HEK293 (cell line): ENCODE results near the gene ICAM1.
A peak's percentile ranks its signal among the peaks of the same experiment; 100 is the strongest.

Experiments used
- CTCF ChIA-PET: fragments of 350-600 bp; formaldehyde crosslinking; extraction: SDS; loops from one replicate; lab custom pipeline; 2021; ENCODE audit warnings: antibody characterized with exemption; lab: Yijun Ruan, JAX
- POLR2A ChIA-PET: fragments of 300-600 bp; formaldehyde crosslinking; extraction: SDS; loops from one replicate; lab custom pipeline; 2020; ENCODE audit warnings: antibody characterized with exemption, inconsistent platforms; lab: Yijun Ruan, JAX
- H3K27ac ChIP-seq: fragments of 200-500 bp; sonication (Bioruptor generic); 2 replicates; pipeline ENCODE4 v1.5.1; 2014; ENCODE audit warnings: low read depth, low read length, control low read depth, inconsistent platforms; ENCODE audit errors: extremely low read depth
- H3K36me3 ChIP-seq, 2 experiments: fragments of 200-500 bp in 1 of 2; sonication (Bioruptor generic) in 1 of 2; 1 replicate in 1 of 2; 2 replicates in 1 of 2; pipeline ENCODE4 v1.5.1; 2014 to 2017; ENCODE audit warnings: inconsistent platforms in 2 of 2, low read length in 2 of 2; ENCODE audit not compliant: control insufficient read depth in 2 of 2, insufficient read depth in 1 of 2
- H3K4me1 ChIP-seq: fragments of 200-500 bp; sonication (Bioruptor generic); 2 replicates; pipeline ENCODE4 v1.5.1; 2014; ENCODE audit warnings: mild to moderate bottlenecking, low read length, inconsistent platforms; ENCODE audit not compliant: control insufficient read depth, insufficient read depth
- H3K4me3 ChIP-seq: 2 replicates; pipeline ENCODE4 v1.5.1; 2011; ENCODE audit warnings: low read depth, mild to moderate bottlenecking, control low read depth, low read length, moderate library complexity
- H3K9me3 ChIP-seq: fragments of 200-500 bp; sonication (Bioruptor generic); 2 replicates; pipeline ENCODE4 v1.5.1; 2014; ENCODE audit warnings: low read depth, low read length, inconsistent platforms; ENCODE audit not compliant: control insufficient read depth, insufficient read depth
- GLIS2 ChIP-seq: fragments of 450-650 bp; formaldehyde crosslinking; IDR thresholded peaks from 2 replicates; pipeline ENCODE4 v1.5.1; 2016; ENCODE audit warnings: missing biosample characterization, missing genetic modification characterization
- KLF1 ChIP-seq: fragments of 450-650 bp; formaldehyde crosslinking; IDR thresholded peaks from 2 replicates; pipeline ENCODE4 v1.5.1; 2016; ENCODE audit warnings: missing biosample characterization, missing genetic modification characterization
- MEIS1 ChIP-seq: sonication (generic); formaldehyde crosslinking; IDR thresholded peaks from 2 replicates; pipeline ENCODE4 v1.8.1; 2022; ENCODE audit warnings: missing genetic modification reagents, mild to moderate bottlenecking, borderline replicate concordance
- SCRT1 ChIP-seq: fragments of 450-650 bp; formaldehyde crosslinking; IDR thresholded peaks from 2 replicates; pipeline ENCODE4 v1.5.1; 2016; ENCODE audit warnings: missing biosample characterization, missing genetic modification characterization, borderline replicate concordance
- ZFHX2 ChIP-seq: fragments of 450-650 bp; formaldehyde crosslinking; conservative IDR thresholded peaks from 2 replicates; pipeline ENCODE4 v1.5.1; 2016; ENCODE audit warnings: missing biosample characterization, missing genetic modification characterization
- ZNF16 ChIP-seq: fragments of 450-650 bp; formaldehyde crosslinking; IDR thresholded peaks from 2 replicates; pipeline ENCODE4 v1.5.1; 2016; ENCODE audit warnings: low read depth, missing biosample characterization, missing genetic modification characterization
- ZNF341 ChIP-seq: fragments of 450-650 bp; formaldehyde crosslinking; IDR thresholded peaks from 2 replicates; pipeline ENCODE4; 2016; ENCODE audit warnings: low read depth, missing biosample characterization, missing genetic modification characterization
- ZNF350 ChIP-seq: fragments of 450-650 bp; formaldehyde crosslinking; IDR thresholded peaks from 2 replicates; pipeline ENCODE4 v1.5.0; 2017; ENCODE audit warnings: missing biosample characterization, mild to moderate bottlenecking, missing genetic modification characterization
- ZNF394 ChIP-seq: fragments of 450-650 bp; formaldehyde crosslinking; IDR thresholded peaks from 2 replicates; pipeline ENCODE4 v1.5.1; 2016; ENCODE audit warnings: missing biosample characterization, missing genetic modification characterization, mild to moderate bottlenecking, moderate library complexity, borderline replicate concordance
- ZNF473 ChIP-seq: fragments of 450-650 bp; formaldehyde crosslinking; IDR thresholded peaks from 2 replicates; pipeline ENCODE4 v1.5.1; 2017; ENCODE audit warnings: missing biosample characterization, missing genetic modification characterization
- ZNF514 ChIP-seq: fragments of 450-650 bp; formaldehyde crosslinking; IDR thresholded peaks from 2 replicates; pipeline ENCODE4 v1.5.1; 2016; ENCODE audit warnings: missing biosample characterization, missing genetic modification characterization
- ZNF549 ChIP-seq: fragments of 450-650 bp; IDR thresholded peaks from 2 replicates; pipeline ENCODE4 v1.5.1; 2018; ENCODE audit warnings: missing biosample characterization, missing genetic modification characterization, mild to moderate bottlenecking, inconsistent platforms, moderate library complexity
- ZNF600 ChIP-seq: fragments of 450-650 bp; formaldehyde crosslinking; IDR thresholded peaks from 2 replicates; pipeline ENCODE4 v1.5.1; 2016; ENCODE audit warnings: missing biosample characterization, missing genetic modification characterization
- ZNF785 ChIP-seq: fragments of 450-650 bp; formaldehyde crosslinking; IDR thresholded peaks from 2 replicates; pipeline ENCODE4 v1.5.1; 2016; ENCODE audit warnings: missing biosample characterization, missing genetic modification characterization
- TF ChIP-seq, protein P1 (sequence below): fragments of 450-650 bp; formaldehyde crosslinking; IDR thresholded peaks from 2 replicates; pipeline ENCODE4 v1.5.1; 2017; ENCODE audit warnings: missing biosample characterization, missing genetic modification characterization
- TF ChIP-seq, protein P2 (sequence below): fragments of 450-650 bp; formaldehyde crosslinking; IDR thresholded peaks from 2 replicates; pipeline ENCODE4 v1.5.1; 2016; ENCODE audit warnings: missing biosample characterization, missing genetic modification characterization
- TF ChIP-seq, protein P3 (sequence below): IDR thresholded peaks from 2 replicates; pipeline ENCODE4 v1.6.1; 2011; ENCODE audit warnings: mild to moderate bottlenecking, low read depth, low read length, borderline replicate concordance

The ICAM1 gene

DNA sequence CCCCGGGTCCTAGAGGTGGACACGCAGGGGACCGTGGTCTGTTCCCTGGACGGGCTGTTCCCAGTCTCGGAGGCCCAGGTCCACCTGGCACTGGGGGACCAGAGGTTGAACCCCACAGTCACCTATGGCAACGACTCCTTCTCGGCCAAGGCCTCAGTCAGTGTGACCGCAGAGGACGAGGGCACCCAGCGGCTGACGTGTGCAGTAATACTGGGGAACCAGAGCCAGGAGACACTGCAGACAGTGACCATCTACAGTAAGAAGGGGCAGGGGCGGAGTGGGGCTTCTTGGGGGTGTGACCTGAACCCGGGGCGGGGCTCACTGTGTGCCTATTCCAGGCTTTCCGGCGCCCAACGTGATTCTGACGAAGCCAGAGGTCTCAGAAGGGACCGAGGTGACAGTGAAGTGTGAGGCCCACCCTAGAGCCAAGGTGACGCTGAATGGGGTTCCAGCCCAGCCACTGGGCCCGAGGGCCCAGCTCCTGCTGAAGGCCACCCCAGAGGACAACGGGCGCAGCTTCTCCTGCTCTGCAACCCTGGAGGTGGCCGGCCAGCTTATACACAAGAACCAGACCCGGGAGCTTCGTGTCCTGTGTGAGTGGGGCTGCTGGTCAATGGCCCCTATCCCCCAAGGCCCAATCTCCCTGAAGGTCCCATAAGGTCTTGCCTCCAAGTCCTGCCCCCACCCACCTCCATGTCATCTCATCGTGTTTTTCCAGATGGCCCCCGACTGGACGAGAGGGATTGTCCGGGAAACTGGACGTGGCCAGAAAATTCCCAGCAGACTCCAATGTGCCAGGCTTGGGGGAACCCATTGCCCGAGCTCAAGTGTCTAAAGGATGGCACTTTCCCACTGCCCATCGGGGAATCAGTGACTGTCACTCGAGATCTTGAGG is 13.4 kb downstream of the ICAM1 start:
- ChIA-PET CTCF (interaction anchor here (0.7 to 2.9 kb wide), 2 partner anchors 15 to 35 kb away, joined by 3 to 15 read pairs; no protein-coding TSS in a partner anchor), POLR2A (interaction anchor here (0.5 to 1.7 kb wide), 3 partner anchors 95 to 96 kb away, joined by 3 to 4 read pairs (median 4); partner anchors contain the start of gene TYK2)
- no peak overlapping the region for H3K27ac ChIP-seq
- no peak overlapping the region for H3K4me3 ChIP-seq
- TF ChIP-seq ZNF394 (tag by site-specific recombination) (no peak), ZNF549 (tag by site-specific recombination) (no peak)
- H3K4me1 ChIP-seq: no peaks in the 10 kb centered on the region; the same call in 1 of the 2 replicates
- no peaks in the 10 kb centered on the region for H3K36me3 ChIP-seq
- H3K9me3 ChIP-seq: no peaks in the 10 kb centered on the region

DNA sequence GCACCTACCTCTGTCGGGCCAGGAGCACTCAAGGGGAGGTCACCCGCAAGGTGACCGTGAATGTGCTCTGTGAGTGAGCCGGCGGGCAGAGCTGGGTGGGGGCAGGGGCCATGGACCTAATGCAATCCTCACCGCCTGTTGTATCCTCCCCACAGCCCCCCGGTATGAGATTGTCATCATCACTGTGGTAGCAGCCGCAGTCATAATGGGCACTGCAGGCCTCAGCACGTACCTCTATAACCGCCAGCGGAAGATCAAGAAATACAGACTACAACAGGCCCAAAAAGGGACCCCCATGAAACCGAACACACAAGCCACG is 14.0 kb downstream of the ICAM1 start:
- no peaks in the 10 kb centered on the region for H3K9me3 ChIP-seq
- CTCF ChIA-PET: interaction anchor here (0.7 to 2.9 kb wide), 2 partner anchors 15 to 36 kb away, joined by 3 to 15 read pairs; no protein-coding TSS in a partner anchor
- no peak overlapping the region for H3K4me3 ChIP-seq
- no peaks in the 10 kb centered on the region; the same call in 1 of the 2 replicates for H3K4me1 ChIP-seq
- H3K27ac ChIP-seq: no peak overlapping the region
- POLR2A ChIA-PET: interaction anchor here (1.0 kb wide), 1 partner anchor 95 kb away, joined by 3 read pairs; the partner anchor contains the start of gene TYK2
- H3K36me3 ChIP-seq: no peaks in the 10 kb centered on the region
- TF ChIP-seq ZNF514 (tag by site-specific recombination) (no peak), GLIS2 (tag by site-specific recombination) (no peak), ZNF16 (no peak), ZNF785 (no peak)

DNA sequence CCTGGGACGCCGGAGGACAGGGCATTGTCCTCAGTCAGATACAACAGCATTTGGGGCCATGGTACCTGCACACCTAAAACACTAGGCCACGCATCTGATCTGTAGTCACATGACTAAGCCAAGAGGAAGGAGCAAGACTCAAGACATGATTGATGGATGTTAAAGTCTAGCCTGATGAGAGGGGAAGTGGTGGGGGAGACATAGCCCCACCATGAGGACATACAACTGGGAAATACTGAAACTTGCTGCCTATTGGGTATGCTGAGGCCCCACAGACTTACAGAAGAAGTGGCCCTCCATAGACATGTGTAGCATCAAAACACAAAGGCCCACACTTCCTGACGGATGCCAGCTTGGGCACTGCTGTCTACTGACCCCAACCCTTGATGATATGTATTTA is 14.5 kb downstream of the ICAM1 start:
- ChIA-PET POLR2A (interaction anchor here (0.7 to 1.0 kb wide), 2 partner anchors 95 kb away, joined by 3 to 4 read pairs; partner anchors contain the start of gene TYK2), CTCF (interaction anchor here (0.5 to 2.9 kb wide), 4 partner anchors 14 to 131 kb away, joined by 3 to 15 read pairs (median 4); partner anchors contain the start of gene ICAM1)
- TF ChIP-seq, protein P1, sequence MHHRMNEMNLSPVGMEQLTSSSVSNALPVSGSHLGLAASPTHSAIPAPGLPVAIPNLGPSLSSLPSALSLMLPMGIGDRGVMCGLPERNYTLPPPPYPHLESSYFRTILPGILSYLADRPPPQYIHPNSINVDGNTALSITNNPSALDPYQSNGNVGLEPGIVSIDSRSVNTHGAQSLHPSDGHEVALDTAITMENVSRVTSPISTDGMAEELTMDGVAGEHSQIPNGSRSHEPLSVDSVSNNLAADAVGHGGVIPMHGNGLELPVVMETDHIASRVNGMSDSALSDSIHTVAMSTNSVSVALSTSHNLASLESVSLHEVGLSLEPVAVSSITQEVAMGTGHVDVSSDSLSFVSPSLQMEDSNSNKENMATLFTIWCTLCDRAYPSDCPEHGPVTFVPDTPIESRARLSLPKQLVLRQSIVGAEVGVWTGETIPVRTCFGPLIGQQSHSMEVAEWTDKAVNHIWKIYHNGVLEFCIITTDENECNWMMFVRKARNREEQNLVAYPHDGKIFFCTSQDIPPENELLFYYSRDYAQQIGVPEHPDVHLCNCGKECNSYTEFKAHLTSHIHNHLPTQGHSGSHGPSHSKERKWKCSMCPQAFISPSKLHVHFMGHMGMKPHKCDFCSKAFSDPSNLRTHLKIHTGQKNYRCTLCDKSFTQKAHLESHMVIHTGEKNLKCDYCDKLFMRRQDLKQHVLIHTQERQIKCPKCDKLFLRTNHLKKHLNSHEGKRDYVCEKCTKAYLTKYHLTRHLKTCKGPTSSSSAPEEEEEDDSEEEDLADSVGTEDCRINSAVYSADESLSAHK (tag by site-specific recombination): no peak
- TF ChIP-seq ZFHX2 (tag by site-specific recombination) (no peak), ZNF350 (tag by site-specific recombination) (no peak), ZNF341 (tag by site-specific recombination) (no peak)
- Histone ChIP-seq H3K9me3 (no peaks in the 10 kb centered on the region), H3K4me1 (no peaks in the 10 kb centered on the region; the same call in 1 of the 2 replicates), H3K4me3 (no peak overlapping the region), H3K27ac (no peak overlapping the region), H3K36me3 (no peaks in the 10 kb centered on the region)

DNA sequence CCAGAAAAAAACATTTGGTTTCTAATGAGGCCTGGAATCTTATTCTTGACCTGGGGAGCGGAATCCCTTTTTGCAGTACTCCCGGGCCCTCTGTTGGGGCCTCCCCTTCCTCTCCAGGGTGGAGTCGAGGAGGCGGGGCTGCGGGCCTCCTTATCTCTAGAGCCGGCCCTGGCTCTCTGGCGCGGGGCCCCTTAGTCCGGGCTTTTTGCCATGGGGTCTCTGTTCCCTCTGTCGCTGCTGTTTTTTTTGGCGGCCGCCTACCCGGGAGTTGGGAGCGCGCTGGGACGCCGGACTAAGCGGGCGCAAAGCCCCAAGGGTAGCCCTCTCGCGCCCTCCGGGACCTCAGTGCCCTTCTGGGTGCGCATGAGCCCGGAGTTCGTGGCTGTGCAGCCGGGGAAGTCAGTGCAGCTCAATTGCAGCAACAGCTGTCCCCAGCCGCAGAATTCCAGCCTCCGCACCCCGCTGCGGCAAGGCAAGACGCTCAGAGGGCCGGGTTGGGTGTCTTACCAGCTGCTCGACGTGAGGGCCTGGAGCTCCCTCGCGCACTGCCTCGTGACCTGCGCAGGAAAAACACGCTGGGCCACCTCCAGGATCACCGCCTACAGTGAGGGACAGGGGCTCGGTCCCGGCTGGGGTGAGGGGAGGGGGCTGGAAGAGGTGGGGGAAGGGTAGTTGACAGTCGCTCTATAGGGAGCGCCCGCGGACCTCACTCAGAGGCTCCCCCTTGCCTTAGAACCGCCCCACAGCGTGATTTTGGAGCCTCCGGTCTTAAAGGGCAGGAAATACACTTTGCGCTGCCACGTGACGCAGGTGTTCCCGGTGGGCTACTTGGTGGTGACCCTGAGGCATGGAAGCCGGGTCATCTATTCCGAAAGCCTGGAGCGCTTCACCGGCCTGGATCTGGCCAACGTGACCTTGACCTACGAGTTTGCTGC is 16.1 kb downstream of the ICAM1 start, which contains the start of gene ICAM4:
Gene ICAM4 (plus strand): TSS at position 153 of the 935 bp plus-strand sequence. CDS start 58 bp downstream, at position 211.
- Histone ChIP-seq H3K27ac (peak within 1 kb of the TSS; percentile 27; the same call in 1 of the 2 replicates), H3K9me3 (no peaks in the 10 kb centered on the region), H3K4me1 (peaks cover 4% of the 10 kb centered on the region; the same call in 1 of the 2 replicates), H3K36me3 (no peaks in the 10 kb centered on the region), H3K4me3 (no peak within 1 kb of the TSS)
- ChIA-PET CTCF (interaction anchor here (0.8 to 3.2 kb wide), 6 partner anchors 17 to 104 kb away, joined by 3 to 15 read pairs (median 5); partner anchors contain the start of genes ICAM1 and MRPL4), POLR2A (interaction anchor here (0.5 to 1.2 kb wide), 2 partner anchors 29 to 95 kb away, joined by 3 read pairs; partner anchors contain the start of gene FDX2)
- TF ChIP-seq ZNF473 (tag by site-specific recombination): no peak
- TF ChIP-seq, protein P2, sequence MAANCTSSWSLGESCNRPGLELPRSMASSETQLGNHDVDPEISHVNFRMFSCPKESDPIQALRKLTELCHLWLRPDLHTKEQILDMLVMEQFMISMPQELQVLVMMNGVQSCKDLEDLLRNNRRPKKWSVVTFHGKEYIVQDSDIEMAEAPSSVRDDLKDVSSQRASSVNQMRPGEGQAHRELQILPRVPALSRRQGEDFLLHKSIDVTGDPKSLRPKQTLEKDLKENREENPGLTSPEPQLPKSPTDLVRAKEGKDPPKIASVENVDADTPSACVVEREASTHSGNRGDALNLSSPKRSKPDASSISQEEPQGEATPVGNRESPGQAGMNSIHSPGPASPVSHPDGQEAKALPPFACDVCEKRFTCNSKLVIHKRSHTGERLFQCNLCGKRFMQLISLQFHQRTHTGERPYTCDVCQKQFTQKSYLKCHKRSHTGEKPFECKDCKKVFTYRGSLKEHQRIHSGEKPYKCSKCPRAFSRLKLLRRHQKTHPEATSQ (tag by site-specific recombination): no peak
- TF ChIP-seq KLF1 (tag by site-specific recombination): peak; percentile 44
- no peak for TF ChIP-seq MEIS1 (CRISPR knock-in tag)
- TF ChIP-seq, protein P3, sequence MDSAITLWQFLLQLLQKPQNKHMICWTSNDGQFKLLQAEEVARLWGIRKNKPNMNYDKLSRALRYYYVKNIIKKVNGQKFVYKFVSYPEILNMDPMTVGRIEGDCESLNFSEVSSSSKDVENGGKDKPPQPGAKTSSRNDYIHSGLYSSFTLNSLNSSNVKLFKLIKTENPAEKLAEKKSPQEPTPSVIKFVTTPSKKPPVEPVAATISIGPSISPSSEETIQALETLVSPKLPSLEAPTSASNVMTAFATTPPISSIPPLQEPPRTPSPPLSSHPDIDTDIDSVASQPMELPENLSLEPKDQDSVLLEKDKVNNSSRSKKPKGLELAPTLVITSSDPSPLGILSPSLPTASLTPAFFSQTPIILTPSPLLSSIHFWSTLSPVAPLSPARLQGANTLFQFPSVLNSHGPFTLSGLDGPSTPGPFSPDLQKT: no peak
- peak; percentile 55; the same call in 1 of the 2 replicates for TF ChIP-seq ZNF600 (tag by site-specific recombination)
- peak; percentile 51 for TF ChIP-seq SCRT1 (tag by site-specific recombination)
